Fibroblast of skin of back (primary cell): ENCODE data around the gene NAV3.
A peak's percentile ranks its signal among the peaks of the same experiment; 100 is the strongest.

Experiments used
- DNase-seq: peaks from one replicate; pipeline ENCODE4 v3.0.0-alpha.2; 2013

Gene NAV3

DNA sequence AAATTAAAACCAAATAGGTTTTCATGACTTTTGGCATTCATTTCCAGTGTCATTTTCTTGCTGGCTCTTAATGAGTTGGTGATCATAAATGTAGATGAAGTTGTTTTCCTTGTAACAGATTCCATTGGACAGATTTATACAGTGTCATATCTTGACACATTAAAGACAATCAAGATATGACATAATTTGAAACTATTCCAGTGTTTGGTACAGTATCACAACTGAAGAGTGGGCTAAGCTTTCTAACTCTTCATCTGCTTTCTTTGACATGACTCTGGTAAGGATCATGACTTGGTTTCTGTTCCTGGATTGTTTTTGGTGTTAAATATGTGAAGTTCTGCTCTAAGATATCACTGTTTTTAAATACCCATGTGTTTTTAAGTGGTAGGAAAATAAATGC lies 289.6 kb downstream of the NAV3 start:
- no peak for DNase-seq

GRCh38 chr12:78120866-78121560 lies 290.3 kb downstream of the NAV3 start:
- peak; percentile 30 for DNase-seq

DNA sequence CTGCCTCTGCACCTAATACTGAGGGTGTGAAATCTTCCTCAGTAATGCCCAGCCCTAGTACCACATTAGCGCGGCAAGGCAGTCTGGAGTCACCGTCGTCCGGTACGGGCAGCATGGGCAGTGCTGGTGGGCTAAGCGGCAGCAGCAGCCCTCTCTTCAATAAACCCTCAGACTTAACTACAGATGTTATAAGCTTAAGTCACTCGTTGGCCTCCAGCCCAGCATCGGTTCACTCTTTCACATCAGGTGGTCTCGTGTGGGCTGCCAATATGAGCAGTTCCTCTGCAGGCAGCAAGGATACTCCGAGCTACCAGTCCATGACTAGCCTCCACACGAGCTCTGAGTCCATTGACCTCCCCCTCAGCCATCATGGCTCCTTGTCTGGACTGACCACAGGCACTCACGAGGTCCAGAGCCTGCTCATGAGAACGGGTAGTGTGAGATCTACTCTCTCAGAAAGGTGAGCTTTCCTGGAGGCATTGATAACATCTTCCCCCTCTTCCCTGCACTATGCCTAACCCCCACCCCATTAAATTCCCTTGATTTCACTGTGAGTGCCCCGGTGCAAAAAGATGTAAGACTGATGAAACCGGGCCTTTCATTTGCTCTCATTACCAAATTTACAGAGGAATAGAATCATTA lies 291.4 kb downstream of the NAV3 start:
- DNase-seq, result peak; percentile 22

DNA sequence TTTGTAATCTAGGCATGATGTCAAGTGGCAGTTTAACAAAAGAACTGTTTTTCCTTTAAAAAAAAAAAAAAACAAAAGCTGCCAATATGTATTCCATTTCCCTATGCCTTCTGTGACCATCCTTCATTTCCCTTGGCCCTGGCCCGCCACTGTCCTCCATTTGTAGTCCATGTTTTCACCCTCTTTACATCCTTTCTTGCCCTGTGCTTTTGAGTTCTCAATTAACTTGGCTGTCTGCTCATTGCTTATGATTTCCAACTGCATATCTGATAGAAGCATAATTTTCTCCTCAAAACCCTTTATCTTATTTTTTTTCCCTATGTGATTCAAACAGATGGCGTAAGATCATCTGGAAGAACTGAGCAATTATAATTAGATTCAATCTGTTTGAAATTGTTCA lies 297.5 kb downstream of the NAV3 start:
- no peak for DNase-seq

DNA sequence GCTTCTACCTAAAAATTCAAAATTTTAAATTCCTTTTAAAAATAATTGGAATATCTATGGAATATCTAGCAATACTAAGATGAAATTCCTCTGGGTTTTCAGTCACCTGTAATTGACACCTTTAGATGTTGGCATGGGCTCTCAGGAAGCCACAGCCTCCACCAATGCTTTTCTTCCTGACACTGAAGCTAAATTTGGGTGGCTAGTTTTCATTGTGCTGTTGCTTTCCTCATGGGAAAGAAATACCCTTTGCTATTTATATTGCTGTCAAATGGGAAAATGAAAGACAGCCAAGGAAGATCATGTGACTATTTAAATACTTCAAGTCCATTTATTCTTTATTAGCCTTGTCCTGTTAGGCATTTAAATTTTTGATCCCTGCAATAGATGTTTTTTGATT lies 313.0 kb downstream of the NAV3 start:
- DNase-seq, result no peak

GRCh38 chr12:78145398-78145797 lies 314.7 kb downstream of the NAV3 start:
- DNase-seq, result no peak

GRCh38 chr12:78146365-78146772 lies 315.7 kb downstream of the NAV3 start:
- peak; percentile 39 for DNase-seq

GRCh38 chr12:78149459-78149858 lies 318.8 kb downstream of the NAV3 start:
- DNase-seq, result no peak

DNA sequence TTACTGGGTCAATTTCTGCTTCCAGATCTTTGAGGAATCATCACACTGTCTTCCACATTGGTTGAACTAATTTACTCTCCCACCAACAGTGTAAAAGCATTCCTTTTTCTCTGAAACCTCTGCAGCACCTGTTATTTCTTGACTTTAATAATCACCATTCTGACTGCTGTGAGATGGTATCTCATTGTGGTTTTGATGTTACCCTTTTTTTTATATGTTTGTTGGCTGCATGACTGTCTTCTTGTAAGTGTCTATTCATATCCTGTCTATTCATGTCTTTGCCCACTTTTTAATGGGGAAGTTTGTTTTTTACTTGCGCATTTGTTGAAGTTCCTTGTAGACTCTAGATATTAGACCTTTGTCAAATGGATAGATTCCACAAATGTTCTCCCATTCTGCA lies 324.9 kb downstream of the NAV3 start:
- no peak for DNase-seq

- DNase-seq, result peak; percentile 47
Measured at GRCh38 chr12:78156751-78157150, 326.1 kb downstream of the NAV3 start.

DNA sequence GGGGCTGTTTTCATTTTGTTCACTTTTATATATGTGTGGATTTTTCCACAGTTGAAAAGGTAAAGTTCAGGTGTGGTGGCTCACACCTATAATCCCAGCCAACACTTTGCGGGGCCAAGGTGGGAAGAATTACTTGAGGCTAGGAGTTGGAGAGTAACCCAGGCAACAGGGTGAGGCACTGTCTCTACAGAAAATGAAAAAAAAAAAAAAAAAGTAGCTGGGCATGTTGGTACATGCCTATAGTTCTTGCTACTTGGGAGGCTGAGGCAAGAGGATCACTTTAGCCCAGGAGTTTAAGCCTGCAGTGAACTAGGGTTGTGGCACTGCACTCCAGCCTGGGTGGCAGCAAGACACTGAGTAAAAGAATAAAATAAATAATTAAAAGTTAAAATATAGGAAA lies 326.5 kb downstream of the NAV3 start:
- no peak for DNase-seq

GRCh38 chr12:78164154-78164553 lies 333.5 kb downstream of the NAV3 start:
- DNase-seq, result no peak

- no peak for DNase-seq
Measured at GRCh38 chr12:78167510-78167909, 336.8 kb downstream of the NAV3 start.

DNA sequence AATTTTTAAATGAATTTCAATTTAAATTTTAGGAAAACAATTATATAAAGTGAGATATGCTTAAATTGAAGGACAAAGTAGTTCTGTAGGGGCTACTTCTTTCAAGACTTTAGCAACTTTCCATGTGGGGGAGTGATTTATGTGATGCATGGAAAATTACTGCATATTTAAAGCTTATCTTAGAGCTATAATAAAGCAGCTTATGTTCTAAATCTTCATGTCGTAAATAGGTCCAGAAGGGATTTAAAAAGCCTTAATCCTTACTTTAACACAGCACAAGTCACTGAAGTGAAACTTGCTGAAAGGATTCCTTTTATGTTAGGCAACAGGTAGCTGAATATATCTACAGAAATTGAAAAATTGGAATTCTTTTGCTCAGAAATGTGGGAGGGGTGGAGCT lies 340.4 kb downstream of the NAV3 start:
- no peak for DNase-seq

GRCh38 chr12:78176643-78177042 lies 345.9 kb downstream of the NAV3 start:
- no peak for DNase-seq

- no peak for DNase-seq
Measured at GRCh38 chr12:78177298-78177697, 346.6 kb downstream of the NAV3 start.

DNA sequence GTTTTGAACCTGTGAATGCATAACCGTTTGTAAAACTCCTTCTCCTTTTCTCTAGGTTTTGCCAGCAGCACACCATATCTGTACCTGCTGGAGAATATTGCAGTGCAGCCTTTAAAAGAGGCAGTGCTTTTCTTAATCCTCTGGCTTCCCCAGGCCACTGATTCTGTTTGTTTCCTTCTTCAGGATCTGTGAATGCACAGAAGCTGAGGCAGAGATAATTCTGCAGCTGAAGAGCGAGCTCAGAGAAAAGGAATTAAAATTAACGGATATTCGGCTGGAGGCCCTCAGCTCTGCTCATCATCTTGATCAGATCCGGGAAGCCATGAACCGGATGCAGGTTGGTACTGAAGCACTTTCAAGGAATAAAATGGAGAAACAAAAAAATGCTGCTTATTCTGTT lies 348.7 kb downstream of the NAV3 start:
- no peak for DNase-seq

GRCh38 chr12:78181544-78182162 lies 351.0 kb downstream of the NAV3 start:
- peak; percentile 20 for DNase-seq

GRCh38 chr12:78183824-78184223 lies 353.1 kb downstream of the NAV3 start:
- DNase-seq, result no peak

GRCh38 chr12:78185109-78185508 lies 354.4 kb downstream of the NAV3 start:
- DNase-seq, result peak; percentile 42

- DNase-seq, result no peak
Measured at GRCh38 chr12:78185651-78186050, 355.0 kb downstream of the NAV3 start.

DNA sequence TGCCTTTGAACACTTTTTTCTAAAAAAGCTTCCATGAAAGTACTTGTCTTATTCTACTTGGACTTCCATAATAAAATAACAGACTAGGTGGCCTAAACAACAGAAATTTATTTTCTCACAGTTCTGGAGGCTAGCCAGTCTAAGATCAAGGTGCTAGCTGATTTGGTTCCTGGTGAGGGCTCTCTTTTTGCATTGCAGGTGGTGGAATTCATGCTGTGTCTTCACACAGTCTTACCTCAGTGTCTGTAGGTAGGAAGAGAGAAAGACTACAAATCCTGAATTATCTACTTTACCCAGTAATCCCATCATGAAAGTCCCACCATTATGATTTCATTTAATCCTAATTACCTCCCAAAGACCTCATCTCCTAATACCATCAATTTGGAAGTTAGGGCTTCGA lies 356.0 kb downstream of the NAV3 start:
- DNase-seq, result no peak

DNA sequence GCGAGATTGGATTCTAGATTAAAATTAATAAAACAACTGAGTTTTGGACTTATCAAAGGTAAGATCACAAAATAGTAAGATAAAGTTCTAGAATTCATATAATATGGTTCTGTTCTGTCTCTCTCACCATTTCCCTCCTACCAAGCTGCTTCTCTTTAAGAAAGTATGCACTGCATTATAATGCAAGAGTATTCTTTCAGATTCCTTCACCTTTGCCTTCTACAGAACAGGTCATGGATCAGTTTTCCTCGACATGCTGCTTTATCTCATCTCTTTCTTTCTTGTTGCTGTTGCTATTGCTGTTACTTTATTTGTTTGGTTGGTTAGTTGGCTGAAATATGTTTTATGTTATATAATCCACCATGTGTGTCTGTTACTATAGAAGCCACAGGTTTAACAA lies 357.0 kb downstream of the NAV3 start:
- no peak for DNase-seq

- DNase-seq, result peak; percentile 25
Measured at GRCh38 chr12:78189656-78190055, 359.0 kb downstream of the NAV3 start.
